DMS114 treated with DMSO at 0.1 percent for 48 hours (cell line): ENCODE data around the gene AHNAK.

Source experiments
- DNase-seq: peaks from one replicate; lab custom pipeline; 2025; ENCODE audit not compliant: unreplicated experiment; lab: John Stamatoyannopoulos, UW

AHNAK gene

DNA sequence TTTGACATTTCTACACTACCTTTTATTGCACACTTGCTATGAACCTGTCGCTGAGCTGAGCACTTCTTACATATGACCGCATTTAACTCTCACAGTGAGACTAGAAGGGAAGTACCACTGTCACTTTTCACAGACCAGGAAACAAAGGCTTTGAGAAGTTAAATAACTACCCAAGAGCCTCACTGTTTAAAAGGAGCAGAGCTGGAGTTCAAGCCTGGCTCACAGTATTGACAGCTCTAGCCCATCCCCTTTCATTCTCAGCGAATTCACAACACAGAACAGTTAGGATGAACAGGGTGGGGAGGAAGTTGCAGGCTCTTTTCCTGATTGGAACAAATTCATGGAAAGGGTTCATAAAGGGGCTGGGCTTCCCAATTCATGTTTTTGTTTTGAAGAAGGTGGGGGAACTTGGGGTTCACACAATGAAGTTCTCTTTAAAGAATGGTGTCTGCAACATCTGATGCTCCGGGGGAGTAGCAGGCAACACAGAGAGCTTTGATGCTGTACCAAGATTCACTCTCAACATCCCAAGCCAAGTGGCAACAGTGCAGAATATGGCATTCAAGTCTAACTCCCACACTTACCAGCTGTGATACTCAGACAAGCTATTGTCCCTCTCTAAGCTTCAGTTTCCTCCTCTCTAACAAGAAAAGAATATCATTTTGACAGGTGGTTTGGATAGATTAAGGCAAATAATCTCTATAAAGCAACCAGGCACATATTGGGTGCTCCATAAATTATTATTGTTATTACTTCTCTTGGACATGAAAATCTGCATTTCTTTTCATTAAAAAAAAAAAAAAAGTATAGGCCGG is 110.6 kb downstream of the AHNAK start:
- no peak for DNase-seq

DNA sequence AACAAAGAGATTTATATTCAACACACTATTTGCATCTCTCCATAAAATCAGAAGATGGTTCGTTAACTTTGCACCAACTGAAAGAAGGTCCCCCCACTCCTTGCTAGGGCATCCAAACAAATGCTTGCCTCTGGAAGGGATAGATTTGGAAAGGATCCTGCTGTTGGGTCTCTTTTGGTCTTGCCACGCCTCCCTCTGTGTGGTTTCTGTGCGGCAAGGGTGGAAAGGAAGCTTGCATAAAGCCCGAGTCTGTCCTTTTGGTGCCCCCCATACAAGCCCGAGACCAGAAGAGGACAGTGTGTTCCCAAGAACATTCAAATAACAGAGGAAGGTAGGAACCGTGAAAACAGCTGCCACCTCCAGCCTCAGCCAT is 112.7 kb downstream of the AHNAK start:
- DNase-seq = no peak

DNA sequence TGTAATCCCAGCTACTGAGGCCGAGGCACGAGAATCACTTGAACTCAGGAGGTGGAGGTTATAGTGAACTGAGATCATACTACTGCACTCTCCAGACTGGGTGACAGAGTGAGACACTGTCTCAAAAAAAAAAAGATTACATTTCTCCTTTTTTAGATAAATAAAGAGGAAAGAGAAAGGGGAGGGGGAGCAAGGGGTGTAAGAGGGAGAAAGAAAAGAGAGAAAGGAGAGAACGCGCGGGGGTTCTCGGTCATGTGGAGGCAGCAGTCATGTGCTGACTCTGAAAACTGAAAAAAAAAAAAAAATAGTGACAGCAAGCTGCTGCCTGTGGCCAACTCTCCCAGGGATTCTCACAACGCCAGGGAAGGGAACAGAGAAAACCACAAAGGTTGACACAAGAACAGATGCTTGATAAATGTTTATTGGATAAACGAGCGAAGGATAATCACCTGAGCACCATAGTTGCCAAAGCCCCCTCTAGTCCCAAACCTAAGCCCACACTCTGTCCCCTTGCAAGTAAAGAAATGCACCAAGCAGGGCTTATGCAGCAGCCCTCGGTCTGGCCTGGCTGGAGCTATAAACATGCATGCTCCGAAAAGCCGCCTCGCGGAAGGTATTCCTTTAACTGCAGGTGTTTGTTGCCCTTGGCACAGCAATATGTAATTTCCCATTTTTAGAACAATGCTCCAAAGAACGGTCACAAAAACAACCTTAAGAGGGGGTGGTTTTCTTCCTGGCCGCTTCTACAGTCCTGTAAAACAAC is 113.3 kb downstream of the AHNAK start:
- no peak for DNase-seq

DNA sequence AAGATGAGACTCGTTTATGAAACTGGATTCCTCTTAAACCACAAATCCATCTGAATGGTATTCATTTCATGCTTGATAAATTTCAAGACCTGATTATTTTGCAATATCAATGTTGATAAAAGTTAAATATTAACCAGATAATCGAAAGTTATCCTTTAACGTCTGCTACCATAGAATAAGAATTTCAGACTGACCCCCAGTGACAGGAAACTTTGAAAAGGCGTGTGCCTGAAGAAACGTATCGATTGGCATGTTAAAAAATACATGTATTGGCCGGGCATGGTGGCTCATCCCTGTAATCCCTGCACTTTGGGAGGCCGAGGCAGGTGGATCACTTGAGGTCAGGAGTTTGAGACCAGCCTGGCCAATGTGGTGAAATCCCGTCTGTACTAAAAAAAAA is 113.9 kb downstream of the AHNAK start:
- DNase-seq = no peak

DNA sequence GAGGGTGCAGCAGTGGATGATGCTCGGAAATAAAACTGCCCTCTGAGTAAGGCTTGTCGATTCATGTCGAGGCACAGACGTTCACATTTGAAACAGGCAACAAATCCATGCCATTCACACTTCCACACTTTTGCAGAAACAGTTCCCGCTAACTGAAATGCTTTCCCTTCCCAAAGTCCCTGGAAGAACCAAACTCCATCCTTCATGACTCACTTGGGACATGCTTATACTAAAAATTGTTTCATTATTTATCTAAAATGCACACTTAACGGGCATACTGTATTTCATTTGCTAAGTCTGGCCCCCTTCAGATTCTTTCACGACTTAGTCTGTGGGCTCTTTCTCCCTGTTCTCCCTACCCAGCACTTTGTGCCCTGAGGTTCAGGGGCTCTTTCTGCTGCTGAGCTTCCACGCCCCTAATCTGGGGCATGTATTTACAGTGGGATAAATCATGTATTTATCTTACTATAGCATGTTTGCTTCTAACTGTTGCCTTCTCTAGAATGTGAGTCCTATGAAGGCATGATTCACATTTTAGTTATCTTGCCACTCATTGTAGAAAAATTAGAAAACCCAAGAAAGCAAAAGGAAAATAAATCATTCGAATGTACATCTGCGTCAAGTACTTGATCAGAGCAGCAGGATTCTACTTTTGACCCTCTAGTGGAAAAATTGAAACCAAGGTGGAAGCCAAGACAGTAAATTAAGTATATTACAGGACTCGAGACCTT is 115.3 kb downstream of the AHNAK start:
- no peak for DNase-seq

DNA sequence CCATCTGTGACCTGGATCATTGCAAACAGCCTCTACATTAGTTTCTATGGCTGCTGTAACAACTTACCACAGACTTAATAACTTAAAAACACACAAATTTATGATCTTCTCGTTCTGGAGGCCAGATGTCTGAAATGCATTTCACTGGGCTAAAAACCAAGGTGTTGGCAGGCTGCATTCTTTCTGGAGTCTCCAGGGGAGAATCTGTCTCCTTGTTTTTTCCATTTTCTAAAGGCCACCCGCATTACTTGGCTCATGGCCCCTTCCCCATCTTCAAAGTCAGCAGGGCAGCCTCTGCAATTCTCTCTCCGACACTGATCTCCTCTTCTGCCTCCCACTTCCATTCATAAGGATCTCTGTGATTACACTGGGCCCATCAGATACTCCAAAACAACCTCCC is 116.2 kb downstream of the AHNAK start:
- DNase-seq = no peak

DNA sequence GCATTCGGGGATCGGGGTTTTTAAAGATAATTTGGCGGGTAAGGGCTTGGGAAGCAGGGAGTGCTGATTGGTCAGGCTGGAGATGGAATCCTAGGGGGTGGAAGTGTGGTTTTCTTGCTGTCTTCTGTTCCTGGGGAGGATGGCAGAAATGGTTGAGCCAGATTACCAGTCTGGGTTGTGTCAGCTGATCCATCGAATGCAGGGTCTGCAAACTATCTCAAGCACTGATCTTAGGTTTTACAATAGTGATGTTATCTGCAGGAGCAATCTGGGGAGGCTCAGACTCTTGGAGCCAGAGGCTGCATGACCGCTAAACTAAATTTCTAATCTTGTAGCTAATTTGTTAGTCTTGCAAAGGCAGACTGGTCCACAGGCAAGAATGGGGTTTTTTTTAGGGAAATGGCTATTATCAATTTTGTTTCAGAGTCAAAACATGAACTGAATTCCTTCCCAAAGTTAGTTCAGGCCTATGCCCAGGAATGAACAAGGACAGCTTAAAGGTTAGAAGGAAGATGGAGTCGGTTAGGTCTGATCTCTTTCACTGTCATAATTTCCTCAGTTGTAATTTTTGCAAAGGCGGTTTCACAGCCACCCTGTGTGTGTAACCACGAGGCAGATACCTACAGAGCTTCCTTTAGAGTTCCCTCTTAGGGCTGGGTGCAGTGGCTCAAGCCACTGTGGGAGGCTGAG is 117.6 kb downstream of the AHNAK start:
- no peak for DNase-seq

DNA sequence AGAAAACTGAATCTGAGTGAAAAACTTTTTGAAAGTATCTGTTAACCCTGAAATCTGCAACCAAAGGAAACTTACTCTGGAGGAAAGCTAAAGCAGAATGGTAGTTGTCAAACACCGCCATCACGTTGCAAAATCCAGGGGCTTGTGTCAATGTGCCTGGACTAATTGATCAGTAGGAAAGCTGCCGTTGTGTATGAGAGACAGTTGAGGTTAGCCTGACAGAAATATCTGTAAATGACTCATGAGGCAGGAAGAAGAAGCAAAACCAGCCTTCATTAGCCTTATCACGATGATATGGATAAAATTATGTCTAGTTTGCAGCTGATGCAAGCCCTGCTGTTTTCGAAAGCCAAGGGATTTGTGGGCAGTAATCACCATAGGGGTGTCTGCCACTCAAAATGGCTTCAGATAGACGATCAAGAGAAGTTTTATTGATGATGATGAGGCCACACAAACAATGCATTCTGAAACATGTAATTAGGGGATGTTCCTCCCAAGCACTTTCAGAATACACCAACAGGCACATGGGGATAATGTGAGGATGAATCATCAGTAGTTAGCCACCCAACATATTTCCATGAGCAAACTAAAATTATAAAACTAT is 118.9 kb downstream of the AHNAK start:
- no peak for DNase-seq

DNA sequence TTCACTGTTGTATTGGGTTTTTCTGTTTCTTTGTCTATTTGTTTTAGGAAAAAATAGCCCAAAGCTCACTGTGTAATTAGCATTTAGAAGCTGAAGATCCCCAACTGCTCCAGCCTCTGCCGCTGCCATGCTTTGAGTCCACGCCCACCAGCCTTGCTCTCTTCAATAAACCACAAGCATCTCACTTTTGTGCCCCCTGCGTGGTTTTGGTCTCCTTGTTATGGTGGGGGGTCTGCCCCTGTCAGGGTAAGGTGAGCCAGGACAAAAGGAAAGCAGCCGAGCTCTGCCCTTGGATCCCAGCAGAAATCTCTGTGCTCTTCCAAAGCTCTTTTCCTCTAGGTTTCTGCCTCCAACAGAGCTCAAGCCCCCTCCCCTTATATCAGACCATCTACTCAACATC is 123.6 kb downstream of the AHNAK start:
- DNase-seq = no peak

DNA sequence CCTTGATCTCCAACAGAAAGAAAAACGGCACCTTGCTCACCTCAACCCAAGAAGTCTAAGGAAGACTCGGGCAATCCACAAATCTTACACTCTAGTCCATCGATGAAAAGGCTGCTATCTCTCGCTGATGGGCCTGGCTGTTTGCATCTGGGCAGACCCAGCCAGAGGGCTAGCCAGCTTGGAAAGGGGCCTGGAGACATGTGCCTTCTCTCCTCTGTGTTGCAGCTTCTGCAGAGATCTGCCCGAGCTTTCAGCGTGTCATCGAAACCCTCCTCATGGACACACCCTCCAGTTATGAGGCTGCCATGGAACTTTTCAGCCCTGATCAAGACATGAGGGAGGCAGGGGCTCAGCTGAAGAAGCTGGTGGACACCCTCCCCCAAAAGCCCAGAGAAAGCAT is 124.6 kb downstream of the AHNAK start:
- no peak for DNase-seq

DNA sequence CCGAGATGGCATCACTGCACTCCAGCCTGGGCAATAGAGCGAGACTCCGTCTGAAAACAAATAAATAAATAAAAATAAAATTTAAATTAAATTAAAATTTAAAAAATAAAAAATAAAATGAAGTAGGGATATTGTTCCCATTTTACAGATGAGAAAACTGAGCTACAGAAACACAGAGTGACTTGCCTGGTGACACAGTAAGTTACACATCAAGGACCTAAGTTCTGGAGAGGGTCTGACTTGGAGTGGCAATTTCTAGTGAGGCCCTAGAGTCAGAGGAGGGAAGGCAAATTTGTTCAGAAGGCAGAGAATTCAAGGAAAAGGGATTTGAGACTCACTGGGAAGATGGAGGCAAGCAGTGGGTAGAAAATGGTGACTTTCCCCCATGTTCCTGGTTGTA is 125.7 kb downstream of the AHNAK start:
- no peak for DNase-seq

DNA sequence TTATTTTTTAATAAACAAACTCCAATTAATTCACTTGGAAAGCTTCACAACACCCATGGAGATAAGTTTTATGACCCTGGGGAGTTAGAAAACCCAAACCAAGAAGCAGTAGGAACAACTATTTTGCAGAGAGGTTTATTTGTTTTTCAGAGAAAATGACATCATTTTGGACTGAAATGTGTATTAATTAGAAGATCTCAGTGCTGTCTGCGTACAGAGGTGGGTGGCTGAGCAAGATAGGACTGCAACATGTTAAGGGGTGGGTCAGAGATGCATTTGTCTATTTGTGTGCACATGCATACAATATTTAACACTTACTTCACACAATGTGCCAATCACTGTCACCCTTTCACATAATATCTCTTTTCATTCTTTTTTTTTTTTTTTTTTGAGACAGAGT is 126.7 kb downstream of the AHNAK start:
- DNase-seq = no peak

DNA sequence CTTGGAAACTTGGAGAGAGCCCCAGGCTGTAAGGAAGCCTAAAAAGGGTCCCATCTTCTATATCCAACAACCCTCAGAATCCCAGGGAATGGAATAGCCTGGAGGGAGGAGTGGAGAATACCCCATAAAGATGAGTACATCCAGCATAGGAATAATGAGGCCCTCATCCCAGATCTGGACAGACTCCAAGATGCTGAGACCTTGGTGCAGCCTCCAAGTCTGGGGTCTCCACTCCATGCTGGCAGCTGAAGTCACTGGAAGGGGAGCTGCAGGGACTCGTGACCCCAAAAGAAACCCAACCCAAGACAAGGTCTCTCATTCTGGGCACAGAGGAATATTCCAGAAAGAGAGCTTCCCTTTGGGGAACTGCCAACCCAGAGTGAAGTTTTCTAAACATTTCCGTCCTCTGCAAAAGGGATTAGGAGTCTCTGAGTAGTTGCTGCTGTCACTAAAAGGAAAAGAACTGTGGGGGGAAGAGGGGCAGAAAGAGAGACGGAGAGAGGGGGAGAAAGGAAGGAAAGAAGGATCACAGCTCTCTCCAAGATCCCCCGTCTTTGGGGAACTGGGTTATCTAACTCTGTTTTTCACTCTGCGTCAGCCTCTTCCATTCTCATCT is 127.2 kb downstream of the AHNAK start:
- no peak for DNase-seq

DNA sequence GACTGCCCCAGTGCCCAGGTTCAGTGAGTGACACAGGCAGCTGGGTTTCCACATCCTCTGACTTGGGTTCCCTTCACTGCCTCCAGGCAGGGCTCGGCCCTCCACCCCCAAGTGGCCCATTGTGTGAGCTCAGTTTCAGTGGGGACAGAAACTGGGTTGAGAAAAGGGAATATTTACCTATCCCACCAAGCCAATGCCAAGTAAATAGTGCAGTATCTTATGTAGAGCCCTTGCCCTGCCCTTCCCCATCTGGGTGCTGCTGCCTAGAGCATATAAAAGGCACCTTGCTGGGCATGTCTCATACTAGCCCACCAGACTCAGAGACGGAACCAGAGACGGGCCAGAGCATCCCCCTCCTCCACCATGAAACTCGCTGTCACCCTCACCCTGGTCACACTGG is 127.9 kb downstream of the AHNAK start, which contains the start of gene SCGB1A1:
Gene SCGB1A1, plus strand, starts transcription at position 301 of the 400 bp plus-strand sequence. Its CDS starts 63 bp downstream, at position 364.
- DNase-seq = no peak

DNA sequence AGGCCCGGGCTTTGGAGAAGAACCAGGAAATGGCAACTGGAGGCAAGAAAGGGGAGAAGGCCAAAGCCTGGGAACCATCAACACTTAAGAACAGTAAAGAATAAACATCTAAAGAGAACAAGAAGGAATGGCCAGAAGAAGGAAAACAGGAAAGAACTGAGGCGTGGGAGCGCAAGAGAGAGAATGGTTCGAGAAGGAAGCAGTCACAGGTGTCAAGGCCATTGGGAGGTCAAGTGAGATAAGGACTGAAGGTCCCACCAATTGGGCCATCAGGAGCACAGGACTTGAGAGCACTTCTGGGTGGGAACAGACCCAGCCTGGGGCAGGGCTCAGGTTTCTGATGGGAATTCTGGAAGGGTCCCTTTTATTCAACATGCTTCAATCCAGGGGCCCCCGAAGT is 128.5 kb downstream of the AHNAK start:
- DNase-seq = no peak

DNA sequence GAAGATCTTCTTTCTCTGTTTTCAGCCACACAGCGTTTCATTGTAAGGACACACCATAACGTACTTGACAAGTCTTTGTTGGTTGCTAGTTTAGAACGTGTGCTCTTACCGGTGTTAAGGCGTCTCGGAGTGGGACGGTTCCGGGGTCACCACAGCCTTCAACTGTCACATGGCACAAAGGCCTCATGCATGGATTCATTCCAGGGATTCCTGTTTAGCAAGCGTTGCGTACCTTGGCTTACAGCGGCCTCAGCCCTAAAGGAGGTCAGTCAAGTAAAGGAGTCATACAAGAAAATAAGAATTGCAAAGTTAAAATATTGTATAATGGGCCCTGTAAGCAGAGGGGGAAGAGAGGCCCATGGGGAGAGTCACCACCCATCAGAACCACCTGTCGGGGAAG is 130.0 kb downstream of the AHNAK start:
- DNase-seq = no peak

DNA sequence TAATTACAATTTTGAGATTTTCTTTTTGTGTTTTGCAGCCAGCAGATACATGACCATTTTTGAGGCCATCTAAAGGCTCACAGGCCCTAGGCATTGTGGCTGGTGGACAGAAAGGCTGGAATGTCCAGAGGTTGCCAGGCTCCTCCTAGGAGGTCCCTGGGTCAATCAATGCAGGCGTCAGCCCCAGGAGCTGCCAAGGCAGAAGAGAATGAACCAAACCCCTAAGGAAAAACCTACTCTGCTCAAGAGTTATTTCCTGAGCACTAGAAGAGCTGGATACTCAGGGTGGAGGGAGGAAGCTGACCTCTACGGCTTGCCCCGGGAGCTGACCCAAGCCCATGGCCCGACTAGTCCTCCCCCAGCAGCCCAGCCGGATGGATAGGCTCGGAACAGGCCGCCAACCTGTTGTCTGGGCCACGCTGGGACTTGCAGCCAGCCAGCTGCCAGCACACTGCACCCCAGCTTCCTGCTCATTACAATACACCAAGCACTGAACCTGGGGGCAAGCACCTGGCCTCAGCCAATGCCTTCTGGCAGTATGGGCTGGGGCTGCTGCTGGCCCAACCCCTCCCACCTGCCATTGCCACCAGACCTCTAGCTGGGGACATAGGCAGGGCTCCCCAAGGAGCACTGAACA is 133.4 kb downstream of the AHNAK start:
- DNase-seq = no peak

DNA sequence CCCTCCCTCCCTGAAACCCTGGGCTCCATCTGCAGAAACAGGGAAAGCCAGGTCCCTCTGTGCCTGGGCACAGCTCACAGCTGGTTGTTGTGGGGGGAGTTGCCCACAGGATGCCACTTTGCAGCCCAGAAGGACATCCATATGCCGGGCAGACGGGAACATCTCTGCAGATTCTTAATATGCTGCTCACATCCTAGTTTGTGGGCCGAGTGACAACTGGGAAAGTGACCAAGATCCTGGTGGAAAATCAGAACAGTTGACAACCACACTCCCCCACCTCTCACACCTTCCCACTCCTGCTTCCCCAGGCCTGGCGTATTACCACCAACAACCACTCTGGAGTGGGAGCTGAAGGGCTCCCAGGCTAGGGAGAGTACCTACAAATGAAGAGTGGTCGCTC is 135.1 kb downstream of the AHNAK start:
- no peak for DNase-seq

DNA sequence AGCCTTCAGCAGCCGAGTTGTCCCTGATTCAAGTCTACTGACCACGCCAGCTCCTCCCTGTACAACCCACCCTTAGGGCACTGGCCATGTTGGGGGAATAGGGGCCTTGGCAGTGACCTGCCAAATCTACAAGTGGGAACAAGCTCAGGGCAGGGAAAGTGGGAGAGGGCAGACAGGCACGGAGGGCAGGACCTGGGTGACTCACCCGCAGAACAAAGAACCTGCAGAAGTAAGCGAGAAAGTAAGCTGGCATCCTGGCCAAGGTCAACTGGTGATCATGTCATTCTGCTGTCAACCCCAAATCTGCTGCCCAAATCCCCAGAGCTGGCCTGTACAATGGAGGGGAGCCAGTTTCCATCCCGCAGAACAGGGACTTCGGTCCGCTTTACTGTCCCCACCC is 135.6 kb downstream of the AHNAK start:
- no peak for DNase-seq

DNA sequence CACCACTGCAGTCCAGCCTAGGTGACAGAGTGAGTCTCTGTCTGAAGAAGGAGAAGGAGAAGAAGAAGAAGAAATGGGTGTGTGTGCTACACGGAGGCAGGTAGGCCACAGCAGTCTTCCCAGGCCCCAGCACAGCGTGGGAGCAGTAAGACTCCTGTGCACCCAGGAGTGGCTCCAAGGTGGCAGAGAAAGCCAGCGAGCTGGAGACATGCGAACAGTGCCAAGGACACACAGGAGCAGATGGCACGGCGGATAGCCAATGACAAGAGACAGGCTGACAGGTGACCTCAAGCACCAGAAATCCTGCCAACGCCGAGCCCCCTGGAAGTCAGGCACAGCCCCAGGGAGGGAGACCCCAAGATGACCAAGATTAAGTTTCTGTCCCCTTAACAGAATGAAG is 136.8 kb downstream of the AHNAK start:
- no peak for DNase-seq
